GM12878 (cell line): Measurements from ENCODE around the gene OR13C2. TPM values are rescaled to one million over a fixed set of nuclear protein-coding genes. Genes with fewer than 3 reads are reported as not detected.
"Not testable (repeated sequence)": the region's sequence is repeated elsewhere in the genome, so short reads cannot be mapped to it uniquely, and the experiment has no call there.

Source experiments
- ATAC-seq: fragments of 200-7000 bp; cut with Tn5 transposase; 3 replicates; pipeline ENCODE4 v1.9.1; 2020; ENCODE audit warnings: mild to moderate bottlenecking, moderate library complexity
- BruUV-seq: library from RNA; stranded (reverse); fragments of 400-500 nt; replicated peaks from 2 replicates; lab custom pipeline; 2021; lab: Mats Ljungman, UMichigan
- CTCF ChIA-PET: fragments of 300-600 bp; sonication (Branson Sonifier 250); formaldehyde crosslinking; extraction: SDS; loops from one replicate; lab custom pipeline; 2021; ENCODE audit warnings: inconsistent platforms; lab: Yijun Ruan, JAX
- POLR2A ChIA-PET: fragments of 350-600 bp; formaldehyde crosslinking; extraction: SDS; loops from one replicate; lab custom pipeline; 2021; ENCODE audit warnings: inconsistent platforms; lab: Charles Lee
- RAD21 ChIA-PET: fragments of 300-600 bp; sonication (Branson Sonifier 250); formaldehyde crosslinking; loops from one replicate; lab custom pipeline; 2023; ENCODE audit warnings: antibody characterized with exemption; ENCODE audit not compliant: unreplicated experiment; lab: Charles Lee
- SMC1A ChIA-PET: fragments of 300-600 bp; sonication (Branson Sonifier 250); formaldehyde crosslinking; loops from one replicate; lab custom pipeline; 2023; ENCODE audit not compliant: unreplicated experiment, uncharacterized antibody; lab: Charles Lee
- DNase-seq: peaks from one replicate; pipeline ENCODE4 v3.0.0-alpha.2; 2011; ENCODE audit warnings: low read depth, low spot score
- FAIRE-seq: peaks from 3 replicates; lab custom pipeline; 2011; peaks lifted over from hg19 to GRCh38; lab: Jason Lieb, UNC
- H2AFZ ChIP-seq: 2 replicates; pipeline ENCODE4 v1.6.0; 2011; ENCODE audit warnings: low read depth, low read length, control low read depth; ENCODE audit not compliant: control insufficient read depth
- H3K27ac ChIP-seq: 2 replicates; pipeline ENCODE4 v1.5.1; 2011; ENCODE audit warnings: control low read depth; ENCODE audit not compliant: control insufficient read depth, insufficient read depth
- H3K27me3 ChIP-seq, 2 experiments: replicated peaks in 1 of 2; 2 replicates each; pipeline versions ENCODE4 v1.6.0 to v1.6.1; 2011; ENCODE audit warnings: low read length in 1 of 2; ENCODE audit not compliant: control insufficient read depth in 2 of 2, insufficient read depth in 2 of 2
- H3K36me3 ChIP-seq, 2 experiments: 2 replicates each; pipeline ENCODE4 v1.5.1; 2011; ENCODE audit warnings: low read length in 1 of 2; ENCODE audit not compliant: control insufficient read depth in 2 of 2, insufficient read depth in 2 of 2
- H3K4me1 ChIP-seq: 2 replicates; pipeline ENCODE4 v1.6.1; 2011; ENCODE audit warnings: mild to moderate bottlenecking, low read length, moderate library complexity, mixed read lengths; ENCODE audit not compliant: control insufficient read depth, insufficient read depth
- H3K4me2 ChIP-seq: 2 replicates; pipeline ENCODE4 v1.6.0; 2011; ENCODE audit warnings: control low read depth; ENCODE audit not compliant: control insufficient read depth, insufficient read depth
- H3K4me3 ChIP-seq: fragments of 200-600 bp; sonication (generic); 2 replicates; pipeline ENCODE4 v1.5.1; 2016
- H3K79me2 ChIP-seq: 2 replicates; pipeline ENCODE4 v1.6.0; 2011; ENCODE audit warnings: low read length; ENCODE audit not compliant: control insufficient read depth, insufficient read depth
- H3K9ac ChIP-seq: 2 replicates; pipeline ENCODE4 v1.8.0; 2011; ENCODE audit warnings: low read length, control low read depth, mixed read lengths; ENCODE audit not compliant: control insufficient read depth, insufficient read depth
- H3K9me3 ChIP-seq: replicated peaks from 3 replicates; pipeline ENCODE4 v1.5.1; 2011; ENCODE audit warnings: mild to moderate bottlenecking, low read length; ENCODE audit not compliant: control insufficient read depth, insufficient read depth
- H4K20me1 ChIP-seq: 2 replicates; pipeline ENCODE4 v1.6.0; 2011; ENCODE audit not compliant: control insufficient read depth, insufficient read depth
- FOXK2 ChIP-seq: fragments of 450-650 bp; IDR thresholded peaks from 2 replicates; pipeline ENCODE4 v1.6.1; 2017; ENCODE audit warnings: mild to moderate bottlenecking, moderate library complexity
- JUND ChIP-seq: IDR thresholded peaks from 2 replicates; pipeline ENCODE4 v1.6.1; 2012; ENCODE audit warnings: low read depth, mild to moderate bottlenecking, low read length, improper control_type of control experiment, moderate library complexity
- KLF5 ChIP-seq: fragments of 450-650 bp; IDR thresholded peaks from 2 replicates; pipeline ENCODE4 v1.6.1; 2014; ENCODE audit warnings: mild to moderate bottlenecking; ENCODE audit not compliant: partially characterized antibody
- MEF2B ChIP-seq: fragments of 450-650 bp; IDR thresholded peaks from 2 replicates; pipeline ENCODE4 v1.6.1; 2018; ENCODE audit warnings: mild to moderate bottlenecking, moderate library complexity; ENCODE audit not compliant: partially characterized antibody, poor library complexity, severe bottlenecking
- NR2C1 ChIP-seq: fragments of 450-650 bp; IDR thresholded peaks from 2 replicates; pipeline ENCODE4 v1.6.1; 2017; ENCODE audit warnings: antibody characterized with exemption, mild to moderate bottlenecking, moderate library complexity
- RCOR1 ChIP-seq: conservative IDR thresholded peaks from 2 replicates; pipeline ENCODE4 v1.6.1; 2012; ENCODE audit warnings: low read depth, low read length, improper control_type of control experiment
- TCF12 ChIP-seq: IDR thresholded peaks from 2 replicates; pipeline ENCODE4 v1.6.1; 2011; ENCODE audit warnings: low read depth, mild to moderate bottlenecking, low read length
- YBX1 ChIP-seq: fragments of 450-650 bp; IDR thresholded peaks from 2 replicates; pipeline ENCODE4 v1.6.1; 2016; ENCODE audit warnings: antibody characterized with exemption
- WGBS: methylation state at CpG from one replicate; pipeline ENCODE4 v1.1.6; 2016; ENCODE audit warnings: low lambda C conversion rate; ENCODE audit not compliant: insufficient replicate concordance, insufficient coverage; ENCODE audit errors: missing lambda C conversion rate; 5-methylcytosine and 5-hydroxymethylcytosine counted together
- in situ Hi-C: fragments of 300-500 bp; cut with MboI; formaldehyde crosslinking; loops from 9 replicates; pipeline ENCODE4 v1.14.3; 2018; ENCODE audit warnings: mixed read lengths
- intact Hi-C: fragments of 100-400 bp; cut with micrococcal nuclease; formaldehyde crosslinking; loops from one replicate; pipeline ENCODE4 v1.14.2; 2022; ENCODE audit not compliant: unreplicated experiment
- polyA plus RNA-seq, 11 experiments: library from polyadenylated mRNA; depleted of rRNA in 4 of 11; unstranded in 6 of 11; stranded (reverse) in 5 of 11; fragments of >200 nt; fragmentation: Nextera tagmentation in 4 of 11; fragmentation: Illumina TruSeq in 1 of 11; extraction: Ambion mirVana in 4 of 11; extraction: Trizol in 1 of 11; gene quantifications; 1 replicate in 1 of 11; 2 replicates in 10 of 11; pipeline versions ENCODE4 v1.2.1 to v1.2.3, GENCODE V29; 2011 to 2016; ENCODE audit warnings: inconsistent platforms in 2 of 11, missing spikeins in 2 of 11, low read depth in 1 of 11
- total RNA-seq, 4 experiments: library from RNA; depleted of rRNA in 3 of 4; stranded (reverse); fragments of >200 nt in 3 of 4; fragmentation: Illumina TruSeq in 1 of 4; extraction: Trizol in 1 of 4; gene quantifications; 2 replicates each; pipeline versions ENCODE4 v1.2.1 to v1.2.3, GENCODE V29; 2013 to 2021

Gene OR13C2
- total and polyA plus RNA-seq, 10 of the 15 experiments (the other 5 are each of a cell fraction or from before 2014, with no cell fraction given): 0.11 TPM; not detected in 9

DNA sequence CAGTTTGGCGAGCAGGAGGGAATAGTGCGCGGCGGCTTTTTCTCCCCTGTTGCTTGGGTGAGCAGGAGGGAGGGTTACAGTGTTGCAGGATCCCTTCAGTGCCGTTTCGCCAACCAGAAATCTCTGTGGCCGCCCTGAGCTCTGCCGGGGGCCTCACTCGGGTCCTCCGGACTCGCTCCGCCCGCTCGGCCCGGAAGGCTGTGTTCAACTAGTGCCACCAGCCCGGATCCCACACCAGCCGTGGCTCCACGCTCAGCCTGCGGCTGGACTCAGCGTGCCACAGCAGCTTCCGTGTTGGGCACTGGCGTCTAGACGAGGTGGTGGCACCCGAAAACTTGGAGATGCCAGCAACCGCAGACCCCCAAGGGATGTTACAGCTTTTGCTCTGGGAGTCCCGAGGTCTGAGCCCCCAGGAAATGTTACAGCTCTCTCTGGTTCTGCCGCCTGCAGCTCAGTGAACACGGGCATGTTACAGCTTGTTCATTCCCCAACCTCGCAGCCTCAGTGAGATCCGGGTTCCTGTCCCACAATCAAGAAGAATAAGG lies 28.6 kb upstream of the OR13C2 start:
- CTCF ChIA-PET: no interaction called here
- no peak for ATAC-seq

DNA sequence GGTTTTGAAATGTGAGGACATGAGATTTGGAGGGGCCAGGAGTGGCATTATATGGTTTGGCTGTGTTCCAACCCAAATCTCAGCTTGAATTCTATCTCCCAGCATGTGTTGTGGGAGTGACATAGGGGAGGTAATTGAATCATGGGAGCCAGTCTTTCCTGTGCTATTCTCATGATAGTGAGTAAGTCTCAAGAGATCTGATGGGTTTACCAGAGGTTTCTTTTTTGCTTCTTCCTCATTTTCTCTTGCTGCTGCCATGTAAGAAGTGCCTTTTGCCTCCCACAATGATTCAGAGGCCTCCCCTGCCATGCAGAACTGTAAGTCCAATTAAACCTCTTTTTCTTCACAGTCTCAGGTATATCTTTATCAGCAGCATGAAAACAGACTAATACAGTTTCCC lies 20.5 kb upstream of the OR13C2 start:
- POLR2A ChIA-PET, DNase-seq, H4K20me1 ChIP-seq, H2AFZ ChIP-seq, SMC1A ChIA-PET, H3K9ac ChIP-seq, intact Hi-C loops, H3K27me3 ChIP-seq, CTCF ChIA-PET, FAIRE-seq, H3K4me2 ChIP-seq, H3K9me3 ChIP-seq, H3K4me1 ChIP-seq, BruUV-seq, RAD21 ChIA-PET, H3K4me3 ChIP-seq, H3K36me3 ChIP-seq, in situ Hi-C loops, ATAC-seq, H3K27ac ChIP-seq, H3K79me2 ChIP-seq: not testable (repeated sequence)
- TF ChIP-seq MEF2B: peak; percentile 60

More for the DNA sequence above, 28.6 kb upstream of the OR13C2 start:
- ChIA-PET RAD21 (no interaction called here), SMC1A (no interaction called here), POLR2A (no interaction called here)
- Histone ChIP-seq H3K4me3 (no peak overlapping the region), H3K9ac (no peak overlapping the region), H3K27ac (no peak overlapping the region), H3K4me2 (no peak overlapping the region), H3K79me2 (no peaks in the 10 kb centered on the region), H3K36me3 (no peaks in the 10 kb centered on the region), H3K9me3 (no peaks in the 10 kb centered on the region), H3K27me3 (no peaks in the 10 kb centered on the region), H3K4me1 (no peaks in the 10 kb centered on the region), H2AFZ (no peak overlapping the region), H4K20me1 (no peaks in the 10 kb centered on the region)
- no peak for DNase-seq
- TF ChIP-seq YBX1 (no peak), JUND (no peak), FOXK2 (no peak), KLF5 (no peak), TCF12 (no peak), RCOR1 (no peak), NR2C1 (no peak)
- intact Hi-C loops (no loop called here), in situ Hi-C loops (no loop called here)
- no peak for FAIRE-seq
- BruUV-seq: no TSS peak
- 63% methylated on average over 30 of the region's 30 CpGs for WGBS
